CD14-positive monocyte (primary cell): ENCODE data around the gene CHD2. TPM values are rescaled to one million over a fixed set of nuclear protein-coding genes. Genes with fewer than 3 reads are reported as not detected.
A peak's percentile ranks its signal among the peaks of the same experiment; 100 is the strongest.

Experiments
- DNase-seq, 3 donors: peaks; one replicate each; pipeline ENCODE4 v3.0.0-alpha.2; 2011 to 2022
- H2AFZ ChIP-seq: 2 replicates; pipeline ENCODE4 v1.6.0; 2012; ENCODE audit warnings: mild to moderate bottlenecking, low read depth, low read length, inconsistent platforms; ENCODE audit not compliant: insufficient read depth, poor library complexity, severe bottlenecking
- H3K27ac ChIP-seq, 2 donors: 1 replicate in 1 of 2; 2 replicates in 1 of 2; pipeline ENCODE4 v1.5.1; 2012 to 2013; ENCODE audit warnings: low read length in 2 of 2, control low read depth in 1 of 2, inconsistent platforms in 1 of 2, low read depth in 1 of 2, mild to moderate bottlenecking in 1 of 2
- H3K27me3 ChIP-seq, 2 donors: one replicate each; pipeline versions ENCODE4 v1.6.0 to v1.6.1; 2011 to 2013; ENCODE audit warnings: low read length in 2 of 2; ENCODE audit not compliant: control insufficient read depth in 2 of 2, insufficient read depth in 2 of 2
- H3K36me3 ChIP-seq, 2 donors: replicated peaks in 1 of 2; 1 replicate in 1 of 2; 2 replicates in 1 of 2; pipeline versions ENCODE4 v1.5.1 to v1.6.1; 2012 to 2013; ENCODE audit warnings: low read length in 2 of 2, control low read depth in 1 of 2, inconsistent platforms in 1 of 2, mild to moderate bottlenecking in 1 of 2; ENCODE audit not compliant: insufficient read depth in 2 of 2, control insufficient read depth in 1 of 2
- H3K4me1 ChIP-seq, 2 donors: 1 replicate in 1 of 2; 2 replicates in 1 of 2; pipeline versions ENCODE4 v1.5.1 to v1.6.1; 2012 to 2013; ENCODE audit warnings: low read length in 2 of 2, control low read depth in 1 of 2, inconsistent platforms in 1 of 2, mild to moderate bottlenecking in 1 of 2, moderate library complexity in 1 of 2; ENCODE audit not compliant: insufficient read depth in 2 of 2, control insufficient read depth in 1 of 2
- H3K4me2 ChIP-seq: replicated peaks from 2 replicates; pipeline ENCODE3; 2012; ENCODE audit warnings: low read length, moderate library complexity, mild to moderate bottlenecking; ENCODE audit not compliant: poor library complexity, severe bottlenecking; ENCODE audit errors: extremely low read depth
- H3K4me3 ChIP-seq, 3 experiments: fragments of 200-600 bp in 1 of 3; sonication (generic) in 1 of 3; replicated peaks in 1 of 3; 1 replicate in 2 of 3; 2 replicates in 1 of 3; pipeline ENCODE4 v1.5.1; 2011 to 2013; ENCODE audit warnings: low read length in 3 of 3, mild to moderate bottlenecking in 3 of 3, control low read depth in 2 of 3, low read depth in 2 of 3, inconsistent platforms in 1 of 3, moderate library complexity in 1 of 3
- H3K79me2 ChIP-seq: 2 replicates; pipeline ENCODE4 v1.6.0; 2012; ENCODE audit warnings: mild to moderate bottlenecking, control low read depth, inconsistent platforms, low read length, moderate library complexity; ENCODE audit not compliant: insufficient read depth
- H3K9ac ChIP-seq: 2 replicates; pipeline ENCODE4 v1.6.0; 2017; ENCODE audit warnings: low read length, mild to moderate bottlenecking; ENCODE audit not compliant: insufficient read depth, poor library complexity, severe bottlenecking
- H3K9me3 ChIP-seq, 2 donors: replicated peaks in 1 of 2; 1 replicate in 1 of 2; 2 replicates in 1 of 2; pipeline versions ENCODE4 v1.5.1 to v1.6.1; 2012 to 2013; ENCODE audit warnings: low read length in 2 of 2, control low read depth in 1 of 2; ENCODE audit not compliant: control insufficient read depth in 1 of 2, insufficient read depth in 1 of 2
- H4K20me1 ChIP-seq: 2 replicates; pipeline ENCODE4 v1.6.0; 2012; ENCODE audit warnings: mild to moderate bottlenecking, low read length, control low read depth, moderate library complexity; ENCODE audit not compliant: insufficient read depth
- H3K27ac Mint-ChIP-seq, 7 donors: one replicate each; pipeline ENCODE4 v1.8.0; 2020; ENCODE audit warnings: mild to moderate bottlenecking in 7 of 7, mixed read lengths in 7 of 7, moderate library complexity in 6 of 7, inconsistent platforms in 2 of 7
- H3K27me3 Mint-ChIP-seq, 3 donors: one replicate each; pipeline ENCODE4 v1.8.0; 2021 to 2022; ENCODE audit warnings: low read depth in 3 of 3, mild to moderate bottlenecking in 3 of 3, mixed read lengths in 3 of 3, moderate library complexity in 3 of 3, inconsistent platforms in 1 of 3
- H3K36me3 Mint-ChIP-seq, 2 donors: one replicate each; pipeline ENCODE4 v1.8.0; 2020; ENCODE audit warnings: mixed read lengths in 2 of 2, inconsistent platforms in 1 of 2, mild to moderate bottlenecking in 1 of 2
- H3K4me1 Mint-ChIP-seq: one replicate; pipeline ENCODE4 v1.8.0; 2020; ENCODE audit warnings: mild to moderate bottlenecking, mixed read lengths
- H3K4me3 Mint-ChIP-seq, 2 donors: one replicate each; pipeline ENCODE4 v1.8.0; 2020; ENCODE audit warnings: mild to moderate bottlenecking in 2 of 2, mixed read lengths in 2 of 2, moderate library complexity in 1 of 2
- H3K9me3 Mint-ChIP-seq, 7 donors: one replicate each; pipeline ENCODE4 v1.8.0; 2020 to 2022; ENCODE audit warnings: mixed read lengths in 7 of 7, mild to moderate bottlenecking in 6 of 7, moderate library complexity in 6 of 7, inconsistent platforms in 2 of 7
- CTCF ChIP-seq: fragments of 200-600 bp; IDR thresholded peaks from one replicate; pipeline ENCODE4 v1.8.0; 2022; ENCODE audit warnings: antibody characterized with exemption, mild to moderate bottlenecking
- WGBS: methylation state at CpG from one replicate; pipeline ENCODE4 v1.1.5; 2013; ENCODE audit warnings: missing lambda C conversion rate; ENCODE audit not compliant: insufficient coverage; 5-methylcytosine and 5-hydroxymethylcytosine counted together
- intact Hi-C, 2 donors: fragments of 100-400 bp; cut with micrococcal nuclease; formaldehyde crosslinking; loops; one replicate each; pipeline versions ENCODE4 v1.15.0 to v1.15.1; 2023
- polyA plus RNA-seq, 3 donors: library from polyadenylated mRNA; depleted of rRNA in 1 of 3; unstranded in 2 of 3; stranded (reverse) in 1 of 3; fragments of 300-500 nt in 2 of 3; fragments of >200 nt in 1 of 3; fragmentation: Illumina TruSeq in 2 of 3; gene quantifications; 1 replicate in 2 of 3; 2 replicates in 1 of 3; pipeline ENCODE4 v1.2.3, GENCODE V29; 2012 to 2021

Gene CHD2
- polyA plus RNA-seq, 3 donors, result 9.6 to 61.2 (median 11.4) TPM

- no peaks in the 10 kb centered on the region for H3K9me3 Mint-ChIP-seq
- intact Hi-C loops, result no loop called here
- H3K27me3 Mint-ChIP-seq, result no peaks in the 10 kb centered on the region
Observed at GRCh38 chr15:92887869-92888268, 12.3 kb upstream of the CHD2 start.

GRCh38 chr15:92889390-92890107 lies 10.6 kb upstream of the CHD2 start:
- WGBS, result no CpG with 5 or more reads among the region's 5 CpGs
- peak overlapping the region in 1 of 2 donors; percentile 29 for H3K27ac ChIP-seq

More at GRCh38 chr15:92887869-92888268, 12.3 kb upstream of the CHD2 start:
- H3K9me3 ChIP-seq, result no peaks in the 10 kb centered on the region
- no peak for TF ChIP-seq CTCF
- no peak overlapping the region for H2AFZ ChIP-seq
- peaks cover 87% of the 10 kb centered on the region for H4K20me1 ChIP-seq
- Mint-ChIP-seq H3K4me3 (no peak overlapping the region), H3K36me3 (peaks cover 73 to 76% of the 10 kb centered on the region in 2 donors), H3K4me1 (peaks cover 32% of the 10 kb centered on the region), H3K27ac (no peak overlapping the region)
- peaks cover 0 to 39% of the 10 kb centered on the region in 2 donors for H3K4me1 ChIP-seq
- H3K27ac ChIP-seq, result no peak overlapping the region
- H3K4me3 ChIP-seq, result no peak overlapping the region
- H3K4me2 ChIP-seq, result no peak overlapping the region
- peaks cover 100% of the 10 kb centered on the region for H3K79me2 ChIP-seq
- H3K27me3 ChIP-seq, result no peaks in the 10 kb centered on the region
- peaks cover 63 to 71% of the 10 kb centered on the region in 2 donors for H3K36me3 ChIP-seq
- no CpG with 5 or more reads among the region's 3 CpGs for WGBS
- H3K9ac ChIP-seq, result no peak overlapping the region
- no peak for DNase-seq

More at GRCh38 chr15:92889390-92890107, 10.6 kb upstream of the CHD2 start:
- peaks cover 39% of the 10 kb centered on the region for H3K4me1 Mint-ChIP-seq
- H3K27me3 Mint-ChIP-seq, result no peaks in the 10 kb centered on the region
- peaks cover 9 to 53% of the 10 kb centered on the region in 2 donors for H3K4me1 ChIP-seq
- peaks cover 81 to 91% of the 10 kb centered on the region in 2 donors for H3K36me3 Mint-ChIP-seq
- no peak overlapping the region for H3K4me3 ChIP-seq
- H3K36me3 ChIP-seq, result peaks cover 80 to 88% of the 10 kb centered on the region in 2 donors
- H3K9me3 ChIP-seq, result no peaks in the 10 kb centered on the region
- H3K4me2 ChIP-seq, result no peak overlapping the region
- no peaks in the 10 kb centered on the region for H3K27me3 ChIP-seq
- H3K9ac ChIP-seq, result no peak overlapping the region
- H2AFZ ChIP-seq, result no peak overlapping the region
- intact Hi-C loops, result no loop called here
- TF ChIP-seq CTCF, result no peak
- no peaks in the 10 kb centered on the region for H3K9me3 Mint-ChIP-seq
- H3K27ac Mint-ChIP-seq, result peak overlapping the region in 2 of 7 donors; percentile 23 to 44
- no peak overlapping the region for H3K4me3 Mint-ChIP-seq
- H3K79me2 ChIP-seq, result peaks cover 100% of the 10 kb centered on the region
- DNase-seq, result no peak
- peaks cover 93% of the 10 kb centered on the region for H4K20me1 ChIP-seq
